ENCODE results near the gene EIF4H.
A peak's percentile ranks its signal among the peaks of the same experiment; 100 is the strongest.
"Not testable (repeated sequence)": the region's sequence is repeated elsewhere in the genome, so short reads cannot be mapped to it uniquely, and the experiment has no call there.

The EIF4H gene

DNA sequence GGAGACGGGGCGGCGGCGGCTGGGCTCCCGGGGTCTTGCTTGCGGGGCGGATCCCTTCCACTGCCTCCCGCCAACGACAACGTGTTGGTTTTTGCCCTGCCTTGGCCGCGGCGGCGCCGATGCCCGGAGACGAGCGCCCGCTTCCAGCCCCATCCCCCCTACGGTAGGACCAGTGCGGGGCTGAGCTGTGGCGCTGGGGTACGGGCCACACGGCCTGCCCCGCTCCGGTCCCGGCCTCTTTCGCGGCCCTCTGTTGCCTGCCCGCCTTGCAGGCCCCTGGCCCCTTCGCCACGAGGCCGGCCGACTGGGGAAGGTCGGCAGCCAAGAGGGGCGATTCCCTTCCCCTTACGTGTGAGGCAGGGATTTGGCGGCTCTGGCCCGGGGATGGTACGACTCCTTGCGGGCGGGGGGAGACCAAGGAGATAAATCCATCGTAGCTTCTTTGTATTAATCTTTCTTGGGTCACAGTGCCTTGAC is 488 bp downstream of the EIF4H start:
- peak; percentile 73 for DNase-seq (ENCODE audit: low read depth, low spot score)

DNA sequence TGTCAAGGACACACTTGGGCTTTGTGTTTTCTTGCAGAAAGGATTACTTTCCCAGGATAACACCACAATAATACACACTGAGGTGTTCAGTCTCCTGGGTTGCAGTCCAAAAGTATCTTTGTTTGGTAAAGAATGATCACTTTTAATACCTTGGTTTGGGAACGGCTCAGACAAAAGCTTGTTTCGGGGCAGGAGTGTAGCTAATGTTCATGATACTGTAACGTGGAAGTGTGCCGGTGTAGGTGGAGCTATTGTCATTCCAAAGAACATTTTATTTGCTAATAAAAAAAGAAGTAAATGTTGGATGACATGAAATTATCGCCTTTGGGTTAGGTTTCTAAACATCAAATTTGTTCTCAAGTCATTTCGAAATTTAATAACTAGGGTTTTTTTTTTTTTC is 1.2 kb downstream of the EIF4H start:
- no peak for DNase-seq (ENCODE audit: low read depth, low spot score)

DNA sequence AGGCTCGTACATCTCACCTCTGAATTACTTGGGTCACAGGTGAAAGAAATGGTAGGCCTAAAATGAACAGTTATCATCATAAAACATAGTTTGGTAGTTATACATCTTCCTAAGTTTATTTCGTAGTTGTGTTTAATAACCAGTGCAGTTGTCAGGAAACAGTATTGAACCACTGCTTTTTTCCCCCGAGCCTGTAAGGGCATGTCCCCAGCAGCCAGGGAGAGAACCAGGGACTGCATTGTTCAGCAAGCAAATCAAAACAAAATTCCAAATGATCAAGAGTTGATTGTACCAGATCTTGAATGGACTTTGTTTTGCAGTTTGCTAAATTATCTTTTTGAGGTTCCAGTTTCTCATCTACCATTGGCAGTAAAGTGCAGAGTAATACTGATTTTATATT is 2.4 kb downstream of the EIF4H start:
- no peak for DNase-seq (ENCODE audit: low read depth, low spot score)

DNA sequence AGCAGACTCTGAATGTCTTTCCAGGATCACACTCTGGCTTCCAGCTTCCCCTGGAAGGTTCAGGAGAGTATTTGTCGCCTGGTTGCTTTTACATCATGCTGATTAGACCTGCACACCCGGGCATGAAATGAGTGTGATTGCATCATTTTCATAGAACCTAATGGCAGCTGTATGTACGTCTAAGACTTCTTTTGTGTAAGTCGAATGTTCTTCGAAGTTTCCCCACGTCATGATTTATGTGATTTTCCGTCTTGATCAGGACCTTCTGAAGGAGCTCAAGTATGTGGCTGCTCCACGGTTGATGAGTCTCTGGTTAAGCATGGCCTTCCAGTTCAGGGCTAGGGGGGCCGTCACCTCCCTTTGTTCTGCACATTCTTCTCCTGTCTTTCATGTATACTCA is 4.5 kb downstream of the EIF4H start:
- DNase-seq (ENCODE audit: low read depth, low spot score), result peak; percentile 69

DNA sequence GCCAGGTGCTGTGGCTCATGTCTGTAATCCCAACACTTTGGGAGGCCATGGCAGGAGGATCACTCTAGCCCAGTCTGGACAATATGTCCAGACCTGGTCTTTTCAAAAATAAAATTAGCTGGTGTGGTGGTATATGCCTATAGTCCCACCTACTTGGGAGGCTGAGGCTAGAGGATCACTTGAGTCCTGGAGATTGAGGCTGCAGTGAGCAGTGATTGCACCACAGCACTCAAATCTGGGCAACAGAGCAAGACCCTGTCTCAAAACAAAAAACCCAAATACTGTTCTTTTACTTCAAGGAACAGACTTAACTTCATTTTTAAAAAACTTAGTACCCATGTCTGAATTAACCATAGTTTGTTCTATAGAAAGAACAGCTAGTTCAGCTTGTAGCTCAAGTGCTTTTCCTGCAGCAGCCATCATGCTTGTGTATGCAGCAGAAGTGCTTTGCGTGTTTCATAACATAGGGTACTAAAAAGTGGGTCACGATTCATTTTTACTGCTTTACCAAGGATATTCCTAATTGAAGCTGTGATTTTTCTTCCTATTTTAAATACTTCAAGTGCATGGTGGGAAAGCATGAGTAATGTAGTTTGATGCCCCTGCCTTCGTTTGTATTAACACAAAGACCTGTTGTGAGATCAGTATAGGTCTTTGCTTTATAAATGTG is 5.9 kb downstream of the EIF4H start:
- no peak for DNase-seq (ENCODE audit: low read depth, low spot score)

DNA sequence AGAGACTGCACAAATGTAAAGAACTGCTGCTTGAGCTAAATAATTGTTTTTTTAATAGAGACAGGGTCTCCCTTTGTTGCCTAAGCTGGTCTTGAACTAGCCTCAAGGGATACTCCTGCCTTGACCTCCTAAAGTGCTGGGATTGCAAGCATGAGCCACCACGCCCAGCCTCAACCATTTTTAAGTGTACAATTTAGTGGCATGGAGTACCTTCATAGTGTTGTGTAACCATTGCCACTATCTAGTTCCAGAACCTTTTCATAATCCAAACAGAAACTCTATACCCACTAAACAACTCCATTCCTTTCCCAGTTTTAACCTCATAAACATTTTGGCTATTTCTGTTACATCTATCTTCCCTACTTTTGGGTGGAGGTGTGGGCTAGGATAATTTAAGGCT is 6.7 kb downstream of the EIF4H start:
- no peak for DNase-seq (ENCODE audit: low read depth, low spot score)

DNA sequence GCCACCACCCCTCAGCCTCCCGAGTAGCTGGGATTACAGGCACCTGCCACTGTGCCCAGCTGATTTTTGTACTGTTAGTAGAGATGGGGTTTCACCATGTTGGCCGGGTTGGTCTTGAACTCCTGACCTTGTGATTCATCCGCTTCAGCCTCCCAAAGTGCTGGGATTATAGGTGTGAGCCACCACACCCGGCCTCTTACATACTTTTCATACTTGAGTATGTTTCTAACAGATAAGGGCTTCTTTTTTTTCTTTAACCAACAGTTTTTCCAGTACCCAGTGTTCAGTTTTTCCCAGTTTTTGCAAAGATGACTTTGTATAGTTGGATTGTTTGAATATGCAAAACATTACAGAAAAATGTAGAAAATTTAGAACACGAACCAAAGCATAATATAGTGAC is 7.7 kb downstream of the EIF4H start:
- DNase-seq (ENCODE audit: low read depth, low spot score), result no peak

DNA sequence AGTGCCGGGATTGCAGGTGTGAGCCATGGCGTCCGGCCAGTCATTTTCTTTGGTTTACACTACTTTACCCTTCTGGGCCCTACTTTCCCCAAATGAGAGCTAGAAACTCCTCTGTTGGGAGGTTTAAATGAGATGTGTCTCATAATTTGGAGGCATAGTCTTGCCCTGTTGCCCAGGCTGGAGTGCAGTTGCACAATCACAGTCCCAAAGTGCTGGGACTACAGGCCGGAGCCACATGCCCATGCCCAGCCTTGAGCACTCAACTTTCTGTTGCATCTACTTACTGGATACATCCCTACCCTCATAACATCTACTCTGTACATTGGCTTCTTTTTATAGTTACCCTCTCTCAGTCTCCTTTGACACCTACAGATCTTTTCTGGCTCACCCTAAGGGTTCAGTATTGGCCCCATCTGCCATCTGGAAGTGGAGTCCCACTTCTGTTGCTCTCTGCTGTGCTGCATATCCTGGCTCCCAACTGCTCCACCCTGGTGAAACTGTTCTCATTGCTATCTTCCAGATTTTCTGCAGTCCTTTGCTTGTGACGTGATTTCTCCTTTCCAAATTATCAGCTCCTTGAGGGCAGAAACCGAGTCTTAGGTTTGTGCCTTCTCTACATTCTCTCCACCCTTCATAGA is 8.4 kb downstream of the EIF4H start:
- DNase-seq (ENCODE audit: low read depth, low spot score), result no peak

DNA sequence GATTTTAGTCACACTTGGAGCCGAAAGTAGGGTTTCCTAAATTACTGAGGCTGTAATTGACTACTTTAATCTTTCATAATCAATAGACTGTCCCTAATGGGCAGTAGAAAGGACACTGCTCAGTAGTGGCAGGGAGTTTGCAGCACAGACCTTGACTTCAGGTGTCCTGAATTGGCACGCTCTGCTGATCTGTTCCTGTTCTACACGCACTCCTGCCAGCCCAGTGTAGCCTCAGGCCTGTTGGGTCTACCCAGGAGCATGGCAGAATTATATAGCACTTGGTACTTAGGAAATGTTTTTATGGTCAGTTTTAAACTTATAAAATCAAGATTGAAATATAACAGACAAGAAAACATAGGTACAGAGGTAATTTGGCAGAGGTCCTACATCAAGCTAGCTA is 9.0 kb downstream of the EIF4H start:
- no peak for DNase-seq (ENCODE audit: low read depth, low spot score)

DNA sequence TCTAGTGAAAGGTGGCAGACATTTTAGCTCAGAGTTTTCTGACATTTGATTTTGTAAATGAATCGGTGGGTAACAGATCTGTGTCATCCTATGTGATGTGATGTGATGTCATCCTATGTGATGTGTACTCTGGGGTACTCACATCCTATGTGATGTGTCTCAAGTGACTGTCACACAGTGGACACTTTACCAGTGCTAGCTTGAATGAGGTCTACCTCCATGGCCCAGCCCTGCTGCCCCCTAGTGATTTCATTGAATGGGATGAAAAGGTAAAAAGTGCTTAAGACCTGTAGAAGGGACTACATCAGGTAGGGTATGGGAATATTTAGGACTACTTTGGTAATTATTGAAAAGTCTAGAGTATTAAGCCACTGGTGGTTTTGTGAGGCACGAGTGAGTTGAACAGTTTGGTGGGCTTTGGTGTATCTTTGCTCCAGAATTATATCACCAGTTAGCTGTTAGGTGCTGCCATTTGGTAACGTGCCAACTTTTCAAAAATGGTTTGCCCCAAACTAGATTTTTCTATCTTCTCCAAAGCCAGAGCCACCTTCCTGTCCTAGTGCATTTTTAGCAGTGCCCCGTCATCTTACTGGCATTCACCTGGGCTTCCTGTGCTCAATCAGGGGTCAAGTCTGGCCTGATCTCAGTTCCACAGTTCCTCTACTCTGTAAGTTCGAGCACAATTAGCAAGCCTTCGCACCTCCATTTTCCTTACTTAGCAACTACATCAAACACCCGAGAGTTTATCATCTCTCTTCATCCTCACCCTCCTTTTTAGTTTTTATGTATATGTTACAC is 9.7 kb downstream of the EIF4H start:
- no peak for DNase-seq (ENCODE audit: low read depth, low spot score)

DNA sequence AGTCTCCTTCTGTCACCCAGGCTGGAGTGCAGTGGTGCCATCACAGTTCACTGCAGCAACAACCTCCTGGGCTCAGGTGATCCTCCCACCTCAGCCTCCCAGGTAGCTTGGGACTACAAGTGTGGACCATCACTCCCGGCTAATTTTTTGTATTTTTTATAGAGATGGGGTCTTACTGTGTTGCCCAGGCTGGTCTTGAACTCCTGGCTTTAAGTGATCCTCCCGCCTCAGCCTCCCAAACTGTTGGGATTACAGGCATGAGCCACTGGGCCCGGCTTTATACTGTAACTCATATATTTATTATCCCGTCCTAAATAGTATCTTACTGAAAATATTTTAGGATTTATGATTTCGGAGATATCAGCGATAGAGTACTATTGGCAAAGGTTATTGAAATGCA is 10.9 kb downstream of the EIF4H start:
- DNase-seq (ENCODE audit: low read depth, low spot score), result no peak

DNA sequence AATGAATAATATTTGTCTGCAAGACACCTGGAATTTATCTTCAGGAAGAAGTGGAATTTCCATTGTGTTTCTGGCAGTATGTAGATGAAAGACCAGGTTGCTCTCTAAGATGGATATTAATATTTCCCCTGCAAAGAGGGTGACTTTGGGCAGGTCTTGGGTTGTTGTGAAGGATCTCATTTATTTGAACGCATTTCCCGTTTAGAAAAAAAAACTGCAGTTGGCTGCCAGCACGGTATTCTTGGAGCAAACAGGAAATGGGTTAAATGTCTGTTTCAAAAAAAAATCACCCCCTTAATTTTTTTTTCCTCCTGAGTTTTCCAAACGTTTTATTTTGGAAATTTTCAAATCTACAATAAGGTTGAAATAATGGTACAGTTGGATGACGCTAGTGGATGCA is 11.5 kb downstream of the EIF4H start:
- DNase-seq (ENCODE audit: low read depth, low spot score), result no peak

DNA sequence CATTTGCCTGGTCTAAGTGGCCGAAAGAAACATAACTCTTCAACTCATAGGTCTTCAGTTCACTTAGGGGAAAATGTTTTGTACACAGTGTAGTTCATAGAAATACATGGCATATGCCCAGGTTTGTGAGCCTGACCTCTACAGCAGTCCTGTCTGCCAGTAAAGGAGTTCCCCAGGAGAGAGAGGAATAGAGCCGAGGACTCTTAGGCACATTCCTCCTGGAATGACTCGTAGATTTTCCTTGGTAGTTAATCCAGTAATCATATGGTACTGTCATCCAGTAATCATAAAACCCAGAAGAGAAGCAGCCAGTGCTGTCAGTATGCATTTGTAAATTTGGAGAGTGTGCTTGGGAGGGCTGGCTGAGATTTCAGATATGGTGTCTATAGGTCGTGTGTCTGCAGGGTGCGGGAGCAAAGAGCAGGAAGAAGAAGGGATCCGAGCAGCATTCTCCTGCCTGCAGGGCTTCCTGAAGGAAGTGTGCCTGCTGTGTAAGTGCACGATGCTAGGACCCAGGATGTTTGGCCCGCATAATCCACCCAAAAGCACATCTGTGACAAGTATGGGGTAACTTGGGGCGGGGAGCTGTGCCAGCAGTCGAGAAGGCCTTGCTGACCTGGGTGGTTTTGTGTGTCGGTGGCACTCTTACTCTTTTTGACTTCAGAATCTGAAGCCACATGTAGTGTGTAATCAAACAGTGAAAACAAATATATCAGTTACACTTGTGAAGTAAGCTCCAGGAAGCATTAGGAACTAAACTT is 13.9 kb downstream of the EIF4H start:
- peak; percentile 46 for DNase-seq (ENCODE audit: low read depth, low spot score)

DNA sequence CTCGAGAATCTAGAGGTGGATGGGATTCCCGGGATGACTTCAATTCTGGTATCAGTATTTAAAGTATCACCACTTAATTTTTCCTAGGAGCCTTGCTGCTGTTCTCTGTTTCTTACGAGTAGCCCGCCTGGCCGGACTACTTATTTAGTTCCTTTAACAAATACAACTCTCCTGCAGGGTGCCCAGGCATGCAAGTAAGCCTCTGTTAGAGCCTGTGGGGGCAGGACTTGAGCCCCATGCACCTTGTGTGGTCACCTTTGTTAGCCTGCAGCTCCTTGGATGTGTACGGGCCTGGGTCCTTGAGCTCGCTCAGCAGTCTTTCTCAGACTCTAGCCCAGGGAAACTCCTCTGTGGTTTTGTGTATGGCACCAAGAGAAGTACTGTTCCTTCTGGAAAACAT is 16.1 kb downstream of the EIF4H start:
- DNase-seq (ENCODE audit: low read depth, low spot score), result no peak

DNA sequence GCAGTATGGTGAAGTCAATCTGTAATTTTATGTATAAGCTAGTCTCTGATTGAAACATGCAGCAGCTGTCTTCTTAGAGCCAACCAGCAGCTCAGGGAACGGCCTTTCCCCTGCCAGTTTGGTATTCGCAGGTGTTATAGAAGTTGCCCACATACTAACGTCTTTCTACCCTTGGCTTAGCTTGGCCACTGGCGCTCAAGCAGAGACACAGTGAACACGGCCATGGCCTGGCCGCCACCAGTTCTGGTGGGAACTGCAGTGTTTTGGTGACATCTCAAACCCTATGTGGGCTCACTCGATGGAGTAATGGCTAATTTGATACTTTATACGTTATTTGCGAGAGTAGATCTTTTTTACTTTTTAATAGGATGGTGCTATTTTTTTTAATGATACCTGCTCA is 17.1 kb downstream of the EIF4H start:
- DNase-seq (ENCODE audit: low read depth, low spot score), result no peak

DNA sequence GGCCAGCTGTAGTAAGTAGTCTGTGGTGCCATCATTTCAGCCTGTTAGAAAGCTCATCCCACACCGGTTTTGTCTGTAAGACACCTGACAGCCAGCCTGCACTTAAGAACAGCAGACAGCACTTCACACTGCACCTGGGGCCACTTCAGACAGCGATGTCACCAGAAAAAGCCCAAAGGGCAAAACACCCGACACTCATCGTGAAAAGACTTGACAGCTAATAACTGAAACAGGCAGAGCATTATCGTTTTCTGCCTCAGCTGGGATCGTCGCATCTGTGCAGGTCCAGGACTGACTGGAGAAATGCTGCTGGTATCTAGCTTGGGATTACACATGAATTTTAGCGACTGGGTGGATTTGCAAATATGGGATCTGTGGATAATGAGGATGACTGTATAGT is 18.9 kb downstream of the EIF4H start:
- DNase-seq (ENCODE audit: low read depth, low spot score), result no peak

DNA sequence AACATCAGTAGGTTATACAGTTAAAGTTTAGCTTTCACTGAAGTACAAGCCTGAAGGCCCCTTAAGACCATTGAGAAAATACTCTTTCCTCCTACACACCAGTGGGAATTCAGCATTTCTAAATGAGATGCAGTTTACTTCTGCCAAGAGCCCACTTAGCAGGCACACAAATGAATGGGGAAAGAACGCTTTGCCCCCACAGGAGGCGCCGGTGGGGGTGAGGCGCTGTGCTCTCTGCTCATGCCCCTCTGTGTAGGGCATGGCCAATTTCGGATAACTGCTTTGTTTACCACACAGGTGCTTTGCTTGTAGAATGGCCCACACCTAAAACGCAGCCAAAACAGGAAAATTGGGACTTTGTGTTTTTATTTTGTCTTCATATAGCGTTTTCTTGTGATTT is 19.8 kb downstream of the EIF4H start:
- no peak for DNase-seq (ENCODE audit: low read depth, low spot score)

DNA sequence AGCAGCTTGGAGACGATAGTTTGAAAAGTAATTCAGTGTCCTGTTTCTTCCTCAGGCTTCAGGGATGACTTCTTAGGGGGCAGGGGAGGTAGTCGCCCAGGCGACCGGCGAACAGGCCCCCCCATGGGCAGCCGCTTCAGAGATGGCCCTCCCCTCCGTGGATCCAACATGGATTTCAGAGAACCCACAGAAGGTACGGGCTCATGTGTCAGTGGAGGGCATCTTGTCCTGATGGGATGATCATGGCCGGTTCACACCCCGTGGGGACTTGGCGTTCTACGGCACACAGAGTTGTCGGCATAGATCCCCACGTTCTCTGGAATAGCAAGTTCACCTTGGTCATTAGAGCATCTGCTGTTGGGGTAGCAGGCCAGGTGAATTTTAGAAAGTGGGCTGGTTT is 20.5 kb downstream of the EIF4H start:
- no peak for DNase-seq (ENCODE audit: low read depth, low spot score)

DNA sequence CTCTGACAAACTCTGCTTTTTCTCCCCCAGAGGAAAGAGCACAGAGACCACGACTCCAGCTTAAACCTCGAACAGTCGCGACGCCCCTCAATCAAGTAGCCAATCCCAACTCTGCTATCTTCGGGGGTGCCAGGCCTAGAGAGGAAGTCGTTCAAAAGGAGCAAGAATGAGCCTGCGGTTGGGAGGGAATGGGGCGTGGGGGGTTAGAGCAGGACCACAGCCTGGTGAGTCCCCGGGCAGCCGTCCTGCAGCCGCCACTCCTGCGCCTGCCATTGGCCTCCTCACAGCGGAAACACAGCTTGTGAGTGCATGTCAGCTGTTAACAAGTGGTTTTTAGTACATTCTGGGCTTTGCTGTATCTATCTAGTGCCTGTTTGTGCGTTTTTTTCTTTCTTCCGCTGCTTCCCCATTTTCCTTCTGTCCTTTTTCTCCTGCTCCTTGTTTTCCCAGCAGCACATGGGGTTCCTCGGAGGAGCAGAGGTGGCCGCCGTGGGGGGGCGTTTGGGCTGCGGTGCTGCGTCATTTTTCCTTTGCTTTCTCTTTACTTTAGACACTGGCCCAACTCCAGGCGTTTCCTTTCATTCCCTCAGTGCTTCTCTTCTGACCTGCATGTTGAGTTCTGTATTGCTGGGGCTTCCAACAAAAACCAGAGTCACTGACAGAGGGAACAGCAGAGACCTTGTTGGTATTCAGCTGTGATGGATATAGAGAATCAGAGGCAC is 21.1 kb downstream of the EIF4H start:
- DNase-seq (ENCODE audit: low read depth, low spot score), result not testable (repeated sequence)

DNA sequence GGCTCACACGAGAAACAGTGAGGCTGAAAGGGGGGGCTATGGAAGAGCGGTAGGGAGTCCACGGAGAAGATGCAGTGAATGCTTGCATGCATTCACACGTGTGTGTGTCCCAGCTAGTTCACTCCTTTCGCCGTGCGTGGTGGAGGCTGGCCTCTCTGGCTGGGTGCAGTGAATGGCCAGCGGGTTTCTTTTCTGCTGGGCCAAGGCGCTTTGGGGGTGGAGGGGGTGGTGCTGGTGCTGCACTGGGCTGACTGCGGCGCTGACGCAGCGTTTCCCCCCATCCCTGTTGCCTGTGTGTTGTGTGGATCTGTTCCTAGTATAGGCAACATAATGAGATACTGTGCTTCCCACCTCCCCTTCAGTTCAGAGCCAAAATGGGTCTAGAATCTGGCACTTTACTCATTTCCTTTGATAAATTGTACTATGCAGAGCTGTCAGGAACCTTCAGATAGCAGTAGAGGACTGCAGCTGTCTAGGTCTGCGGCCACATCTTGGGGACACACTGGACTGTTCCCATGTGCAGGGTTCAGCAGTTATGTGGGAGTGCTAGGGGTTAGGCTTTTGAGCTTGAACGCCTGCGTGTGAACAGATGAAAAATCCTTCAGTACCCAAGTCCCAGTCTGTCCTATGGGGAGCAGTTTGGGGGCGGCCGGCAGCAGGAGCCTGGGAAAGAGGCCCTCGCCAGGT is 22.0 kb downstream of the EIF4H start:
- DNase-seq (ENCODE audit: low read depth, low spot score), result not testable (repeated sequence)
